Central memory CD8-positive, alpha-beta T cell (primary cell): ENCODE data around the gene PELO.
"Not testable (repeated sequence)": the region's sequence is repeated elsewhere in the genome, so short reads cannot be mapped to it uniquely, and the experiment has no call there.

ENCODE experiments used
- ATAC-seq: fragments of 150-1000 bp; cut with Tn5 transposase; replicated peaks from 2 replicates; pipeline ENCODE4 v1.10.0; 2022; ENCODE audit warnings: mild to moderate bottlenecking, moderate FRiP score, moderate number of reproducible peaks; ENCODE audit not compliant: poor library complexity, severe bottlenecking; ENCODE audit errors: extremely low read depth
- DNase-seq, 2 donors: peaks; one replicate each; pipeline ENCODE4 v3.0.0; 2021; ENCODE audit warnings: low spot score in 2 of 2
- H3K27ac Mint-ChIP-seq: one replicate; pipeline ENCODE4 v1.8.0; 2022; ENCODE audit warnings: low read depth, mild to moderate bottlenecking, moderate library complexity, mixed read lengths
- H3K27me3 Mint-ChIP-seq: one replicate; pipeline ENCODE4 v1.8.0; 2022; ENCODE audit warnings: mixed read lengths
- H3K36me3 Mint-ChIP-seq: one replicate; pipeline ENCODE4 v1.8.0; 2022; ENCODE audit warnings: mild to moderate bottlenecking, moderate library complexity, mixed read lengths; ENCODE audit not compliant: insufficient read depth
- H3K4me1 Mint-ChIP-seq: one replicate; pipeline ENCODE4 v1.8.0; 2022; ENCODE audit warnings: mixed read lengths
- H3K4me3 Mint-ChIP-seq: one replicate; pipeline ENCODE4 v1.8.0; 2022; ENCODE audit warnings: mild to moderate bottlenecking, moderate library complexity, mixed read lengths
- H3K9me3 Mint-ChIP-seq: one replicate; pipeline ENCODE4 v1.8.0; 2022; ENCODE audit warnings: mixed read lengths

The PELO gene

GRCh38 chr5:52807723-52808122, 20.0 kb downstream of the PELO start:
- ATAC-seq, result no peak

GRCh38 chr5:52808316-52808901, 20.7 kb downstream of the PELO start:
- no peaks in the 10 kb centered on the region for H3K27me3 Mint-ChIP-seq
- DNase-seq (no peak), ATAC-seq (no peak)
- no peak overlapping the region for H3K27ac Mint-ChIP-seq
- peaks cover 6% of the 10 kb centered on the region for H3K4me1 Mint-ChIP-seq
- H3K9me3 Mint-ChIP-seq, result no peaks in the 10 kb centered on the region
- no peak overlapping the region for H3K4me3 Mint-ChIP-seq
- peaks cover 7% of the 10 kb centered on the region for H3K36me3 Mint-ChIP-seq

More at GRCh38 chr5:52807723-52808122, 20.0 kb downstream of the PELO start:
- Mint-ChIP-seq H3K27me3 (no peaks in the 10 kb centered on the region), H3K36me3 (peaks cover 8% of the 10 kb centered on the region), H3K9me3 (no peaks in the 10 kb centered on the region), H3K27ac (no peak overlapping the region), H3K4me1 (peaks cover 11% of the 10 kb centered on the region), H3K4me3 (no peak overlapping the region)
- DNase-seq, result no peak

- no peak overlapping the region for H3K4me3 Mint-ChIP-seq
- H3K4me1 Mint-ChIP-seq, result no peaks in the 10 kb centered on the region
- H3K36me3 Mint-ChIP-seq, result peaks cover 6% of the 10 kb centered on the region
- no peaks in the 10 kb centered on the region for H3K27me3 Mint-ChIP-seq
- no peaks in the 10 kb centered on the region for H3K9me3 Mint-ChIP-seq
- DNase-seq (no peak), ATAC-seq (no peak)
- no peak overlapping the region for H3K27ac Mint-ChIP-seq
Measured at GRCh38 chr5:52809884-52810283, 22.2 kb downstream of the PELO start.

- DNase-seq, result no peak
- Mint-ChIP-seq H3K4me3 (no peak overlapping the region), H3K4me1 (no peaks in the 10 kb centered on the region), H3K27me3 (no peaks in the 10 kb centered on the region), H3K36me3 (peaks cover 2% of the 10 kb centered on the region), H3K27ac (no peak overlapping the region), H3K9me3 (no peaks in the 10 kb centered on the region)
- no peak for ATAC-seq
Measured at GRCh38 chr5:52810426-52810825, 22.7 kb downstream of the PELO start.

GRCh38 chr5:52811067-52811749, 23.5 kb downstream of the PELO start:
- DNase-seq (no peak), ATAC-seq (no peak)
- Mint-ChIP-seq H3K27me3 (no peaks in the 10 kb centered on the region), H3K27ac (no peak overlapping the region), H3K4me1 (no peaks in the 10 kb centered on the region), H3K9me3 (no peaks in the 10 kb centered on the region), H3K4me3 (no peak overlapping the region), H3K36me3 (no peaks in the 10 kb centered on the region)

GRCh38 chr5:52814352-52815148, 26.8 kb downstream of the PELO start:
- no peak overlapping the region for H3K27ac Mint-ChIP-seq

GRCh38 chr5:52817818-52818217, 30.1 kb downstream of the PELO start:
- no peak overlapping the region for H3K27ac Mint-ChIP-seq
- H3K9me3 Mint-ChIP-seq, result no peaks in the 10 kb centered on the region
- ATAC-seq (no peak), DNase-seq (no peak)
- H3K4me1 Mint-ChIP-seq, result no peaks in the 10 kb centered on the region
- H3K27me3 Mint-ChIP-seq, result no peaks in the 10 kb centered on the region
- no peak overlapping the region for H3K4me3 Mint-ChIP-seq
- H3K36me3 Mint-ChIP-seq, result no peaks in the 10 kb centered on the region

More at GRCh38 chr5:52814352-52815148, 26.8 kb downstream of the PELO start:
- no peaks in the 10 kb centered on the region for H3K36me3 Mint-ChIP-seq
- H3K27me3 Mint-ChIP-seq, result no peaks in the 10 kb centered on the region
- no peak overlapping the region for H3K4me3 Mint-ChIP-seq
- no peak for ATAC-seq
- H3K9me3 Mint-ChIP-seq, result no peaks in the 10 kb centered on the region
- H3K4me1 Mint-ChIP-seq, result no peaks in the 10 kb centered on the region
- no peak for DNase-seq

- Mint-ChIP-seq H3K36me3 (no peaks in the 10 kb centered on the region), H3K4me1 (no peaks in the 10 kb centered on the region), H3K27me3 (no peaks in the 10 kb centered on the region), H3K4me3 (no peak overlapping the region), H3K9me3 (no peaks in the 10 kb centered on the region), H3K27ac (no peak overlapping the region)
- ATAC-seq (no peak), DNase-seq (no peak)
Measured at GRCh38 chr5:52818360-52818759, 30.6 kb downstream of the PELO start.

- H3K9me3 Mint-ChIP-seq, H3K27ac Mint-ChIP-seq, ATAC-seq, H3K36me3 Mint-ChIP-seq, H3K4me3 Mint-ChIP-seq, H3K4me1 Mint-ChIP-seq, DNase-seq, H3K27me3 Mint-ChIP-seq: not testable (repeated sequence)
Measured at GRCh38 chr5:52818807-52819206, 31.1 kb downstream of the PELO start.

GRCh38 chr5:52821901-52822300, 34.2 kb downstream of the PELO start:
- no peak overlapping the region for H3K27ac Mint-ChIP-seq
- H3K4me1 Mint-ChIP-seq, result peaks cover 9% of the 10 kb centered on the region
- H3K36me3 Mint-ChIP-seq, result no peaks in the 10 kb centered on the region
- H3K27me3 Mint-ChIP-seq, result no peaks in the 10 kb centered on the region
- ATAC-seq (no peak), DNase-seq (no peak)
- no peak overlapping the region for H3K4me3 Mint-ChIP-seq
- no peaks in the 10 kb centered on the region for H3K9me3 Mint-ChIP-seq

- no peaks in the 10 kb centered on the region for H3K36me3 Mint-ChIP-seq
- no peaks in the 10 kb centered on the region for H3K9me3 Mint-ChIP-seq
- ATAC-seq (no peak), DNase-seq (no peak)
- H3K4me3 Mint-ChIP-seq, result no peak overlapping the region
- no peak overlapping the region for H3K27ac Mint-ChIP-seq
- H3K27me3 Mint-ChIP-seq, result no peaks in the 10 kb centered on the region
- H3K4me1 Mint-ChIP-seq, result peaks cover 9% of the 10 kb centered on the region
Measured at GRCh38 chr5:52822437-52822836, 34.7 kb downstream of the PELO start.

- Mint-ChIP-seq H3K27me3 (no peaks in the 10 kb centered on the region), H3K4me1 (peaks cover 9% of the 10 kb centered on the region), H3K36me3 (no peaks in the 10 kb centered on the region), H3K9me3 (no peaks in the 10 kb centered on the region), H3K4me3 (no peak overlapping the region), H3K27ac (no peak overlapping the region)
- DNase-seq (no peak), ATAC-seq (no peak)
Measured at GRCh38 chr5:52824827-52825226, 37.1 kb downstream of the PELO start.

GRCh38 chr5:52825826-52826225, 38.1 kb downstream of the PELO start:
- H3K9me3 Mint-ChIP-seq, result no peaks in the 10 kb centered on the region
- H3K4me3 Mint-ChIP-seq, result no peak overlapping the region
- no peaks in the 10 kb centered on the region for H3K36me3 Mint-ChIP-seq
- DNase-seq (no peak), ATAC-seq (peak; percentile 76)
- no peak overlapping the region for H3K27ac Mint-ChIP-seq
- peaks cover 9% of the 10 kb centered on the region for H3K4me1 Mint-ChIP-seq
- no peaks in the 10 kb centered on the region for H3K27me3 Mint-ChIP-seq
